Activated CD4-positive, alpha-beta T cell treated with anti-CD3 and anti-CD28 coated beads for 24 hours (primary cell): Measurements from ENCODE around the gene SPTLC3.

Source experiments
- DNase-seq, 2 donors: peaks; one replicate each; pipeline ENCODE4 v3.0.0-alpha.2; 2020; ENCODE audit warnings: low read depth in 2 of 2

SPTLC3 gene

DNA sequence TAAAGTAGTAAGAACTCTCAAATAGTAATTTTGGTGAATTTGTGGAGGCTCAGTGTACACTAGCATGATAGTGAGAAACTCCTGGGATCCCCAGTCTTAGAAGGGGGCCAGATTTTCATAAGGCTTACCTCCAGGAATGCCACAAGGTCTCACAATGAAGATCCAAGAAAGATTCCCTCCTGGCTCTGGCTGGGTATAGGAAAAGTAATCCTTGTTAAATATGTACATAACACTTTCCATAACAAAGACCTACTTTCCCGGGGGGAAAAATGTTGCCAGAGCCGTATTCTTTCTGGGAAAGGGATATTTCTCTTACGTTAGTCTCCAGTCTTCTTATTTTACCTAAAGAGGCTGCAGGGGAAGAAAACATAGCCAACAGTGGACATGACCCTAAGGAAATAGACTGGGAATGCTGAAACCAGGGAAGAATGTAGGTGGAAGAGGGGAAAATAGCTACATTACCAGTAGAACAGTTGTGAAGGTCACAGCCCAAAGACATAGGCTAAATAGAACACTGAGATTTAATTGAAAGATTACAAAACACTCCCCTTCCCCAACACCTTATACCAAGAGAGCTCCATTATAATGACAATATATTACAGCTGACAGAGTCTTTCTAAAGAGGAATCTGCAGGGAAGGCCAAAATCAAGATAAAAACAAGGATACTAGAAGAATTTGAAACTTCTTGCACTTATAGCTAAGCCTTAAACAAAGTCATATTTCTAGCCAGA, 177.4 kb downstream of the SPTLC3 start:
- DNase-seq, result no peak

DNA sequence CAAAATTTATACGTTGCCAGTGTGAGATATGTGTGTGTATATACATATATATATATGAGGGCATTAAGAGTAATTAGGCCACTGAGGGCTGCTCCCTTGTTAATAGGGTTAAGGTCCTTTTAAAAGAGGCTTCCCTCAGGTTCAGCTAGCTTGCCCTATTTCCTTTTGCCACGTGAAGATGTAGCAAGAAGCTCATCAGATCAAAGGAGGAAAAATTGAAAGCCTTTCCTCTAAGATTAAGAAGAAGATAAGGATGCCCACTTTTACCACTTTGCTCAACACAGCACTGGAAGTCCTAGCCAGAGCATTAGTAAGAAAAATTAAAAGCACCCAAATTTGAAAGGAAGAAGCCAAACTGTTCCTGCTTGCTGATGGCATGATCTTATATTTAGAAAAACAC, 179.1 kb downstream of the SPTLC3 start:
- DNase-seq, result no peak

- DNase-seq, result no peak
These were observed 190.5 kb downstream of the SPTLC3 start for GRCh38 chr20:13199279-13199678.

DNA sequence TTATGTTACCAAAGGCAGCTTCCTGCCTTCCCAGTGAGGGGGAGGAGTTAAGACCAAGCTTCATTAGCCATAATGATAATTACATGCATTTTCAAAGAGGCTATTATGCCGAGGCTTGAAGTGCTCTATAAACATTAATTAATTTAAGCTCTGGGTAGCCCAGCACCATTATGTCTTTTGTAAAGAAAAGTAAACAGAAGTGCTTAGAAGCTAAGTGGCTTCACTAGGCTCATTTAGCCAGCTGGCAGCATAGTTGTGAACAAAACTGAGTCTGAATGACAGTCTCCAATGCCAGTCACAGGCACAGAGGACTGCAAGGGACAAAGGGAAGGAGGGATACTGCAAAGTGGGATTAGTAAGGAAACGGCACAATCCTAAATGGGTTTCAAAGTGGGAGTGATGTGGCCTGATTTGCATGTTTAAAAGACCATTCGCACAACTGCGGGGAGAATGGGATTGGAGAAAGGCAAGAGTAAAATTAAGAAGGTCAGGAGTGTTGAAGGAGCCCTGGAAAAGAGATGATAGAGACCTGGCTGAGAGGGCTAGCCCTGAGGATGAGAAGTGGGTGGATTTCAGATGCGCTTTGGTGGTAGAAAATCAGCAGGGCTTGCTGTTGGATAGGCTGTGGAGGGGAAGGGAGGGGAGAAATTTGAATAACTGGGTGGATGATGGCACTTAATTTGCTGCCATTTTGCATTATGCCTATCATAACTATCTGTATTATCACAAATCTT, 192.2 kb downstream of the SPTLC3 start:
- no peak for DNase-seq

- no peak for DNase-seq
These were observed 193.8 kb downstream of the SPTLC3 start for GRCh38 chr20:13202565-13202964.

- DNase-seq, result no peak
These were observed 196.7 kb downstream of the SPTLC3 start for GRCh38 chr20:13205425-13205824.

DNA sequence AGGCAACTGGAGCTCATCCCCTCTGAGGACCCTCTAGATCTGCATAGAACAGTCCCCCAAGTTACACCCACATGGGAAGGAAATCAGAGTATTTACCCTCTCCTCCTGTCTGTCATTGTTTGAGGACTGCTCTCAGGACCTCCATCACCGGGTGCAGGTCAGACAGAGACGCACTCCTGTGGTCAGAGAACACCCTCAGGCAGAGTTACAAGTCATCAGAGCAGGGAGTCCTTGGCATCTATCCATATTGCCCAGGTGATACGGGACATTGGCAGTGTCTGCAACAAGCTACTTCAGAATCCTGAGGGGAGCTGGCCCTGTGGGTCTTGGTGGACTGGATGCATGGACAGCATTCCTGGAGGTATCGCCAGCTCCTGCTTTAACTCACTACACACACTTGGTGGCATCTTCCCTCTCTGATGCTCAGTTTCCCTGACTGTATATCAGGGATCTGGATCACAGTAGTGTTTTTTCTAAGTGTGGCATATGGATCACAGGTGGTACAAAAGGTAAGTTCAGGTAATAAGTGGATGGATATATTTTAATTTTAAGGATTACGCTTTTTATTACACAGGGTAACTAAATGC, 197.2 kb downstream of the SPTLC3 start:
- DNase-seq, result no peak

- no peak for DNase-seq
These were observed 198.2 kb downstream of the SPTLC3 start for GRCh38 chr20:13207016-13207415.

DNA sequence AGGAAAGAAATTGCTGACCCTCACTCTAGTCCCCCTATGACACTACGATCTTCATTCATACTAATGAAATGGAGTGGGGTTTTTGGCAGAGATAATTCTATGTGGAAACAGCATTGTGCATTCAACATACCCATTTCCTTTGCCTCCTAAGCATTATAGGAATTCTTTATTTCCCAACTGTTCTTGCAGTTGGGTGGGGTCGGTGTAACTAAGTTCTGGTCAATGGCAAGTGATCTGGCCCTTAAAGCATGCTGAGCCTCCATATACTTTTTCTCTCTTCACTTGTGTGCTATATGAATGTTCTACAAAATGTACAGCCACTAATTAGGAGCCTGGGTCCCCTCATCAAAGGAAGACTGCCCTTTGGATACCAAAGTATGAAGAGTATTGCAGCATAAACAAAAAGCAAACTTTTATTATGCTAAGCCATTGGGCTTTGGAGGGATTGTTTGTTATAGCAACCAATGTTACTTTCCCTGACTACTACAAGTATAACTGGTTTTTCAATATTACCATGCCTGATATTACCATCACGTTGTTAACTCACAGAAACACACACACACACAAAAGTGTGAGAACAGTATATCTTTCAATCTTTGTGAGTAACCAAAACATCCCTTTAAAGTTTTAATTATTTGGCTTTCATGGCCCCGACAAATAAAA, 203.3 kb downstream of the SPTLC3 start:
- no peak for DNase-seq

DNA sequence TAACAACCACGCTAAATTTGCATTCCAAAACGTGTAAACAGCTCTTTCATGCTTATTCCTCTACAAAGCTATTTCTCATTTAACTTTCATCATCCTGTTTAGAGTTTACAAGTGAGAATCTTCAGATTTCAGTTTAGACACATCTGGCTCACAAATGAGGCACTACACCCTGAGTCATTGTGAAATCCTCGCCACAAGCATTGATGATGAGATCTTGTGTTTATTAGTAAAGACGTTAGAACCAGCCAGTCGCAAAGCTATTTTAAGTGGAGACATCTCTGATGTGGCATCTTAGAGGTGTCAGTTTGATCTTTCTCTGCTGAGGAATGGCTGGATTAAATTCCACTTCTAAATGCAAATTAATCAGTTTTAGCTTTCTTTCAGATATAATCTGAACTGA, 204.0 kb downstream of the SPTLC3 start:
- DNase-seq, result no peak

GRCh38 chr20:13213335-13213734, 204.6 kb downstream of the SPTLC3 start:
- DNase-seq, result no peak

DNA sequence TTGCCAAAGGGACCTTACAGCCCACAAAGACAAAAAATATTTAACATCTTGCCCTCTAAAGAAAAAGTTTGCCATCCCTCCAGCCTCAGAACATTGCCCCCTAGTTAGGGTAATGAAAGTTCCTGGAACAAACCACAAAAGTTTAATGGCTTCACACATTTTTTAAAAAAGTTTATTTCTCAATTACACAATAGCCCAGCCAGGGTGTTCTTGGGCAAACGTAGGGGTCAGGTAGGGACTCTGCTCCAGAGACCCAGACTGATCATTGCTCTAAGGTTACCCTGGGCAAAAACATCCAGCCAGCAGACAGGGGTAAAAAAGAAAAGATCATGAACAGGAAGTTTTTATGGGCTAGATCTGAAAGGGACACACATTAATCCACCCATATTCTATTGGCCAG, 207.8 kb downstream of the SPTLC3 start:
- DNase-seq, result no peak
